ENCODE results near the gene TPX2. TPM values are rescaled to one million over a fixed set of nuclear protein-coding genes. Genes with fewer than 3 reads are reported as not detected.

The TPX2 gene
- total RNA-seq, 1 experiment from 2014 or later: 248 TPM

DNA sequence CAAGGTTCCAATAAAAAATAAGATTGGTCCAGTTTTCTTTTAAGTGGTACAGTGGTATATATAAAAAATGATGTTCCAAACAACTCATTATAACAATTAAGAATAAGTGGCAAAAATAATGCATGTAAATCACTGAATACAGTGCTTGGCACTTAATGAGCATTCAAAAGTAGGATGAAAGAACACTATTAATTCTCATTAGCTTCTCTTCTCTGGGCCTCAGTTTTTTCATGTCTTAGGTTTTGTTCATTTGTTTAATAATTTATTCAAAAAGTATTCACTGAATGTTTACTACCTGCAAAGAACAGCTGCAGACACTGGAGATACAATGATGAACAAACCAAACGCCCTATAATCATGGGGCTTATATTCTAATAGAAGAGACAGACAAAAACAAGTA lies 37.5 kb upstream of the TPX2 start:
- DNase-seq (ENCODE audit: low read depth, low spot score) (no peak), ATAC-seq (no peak)
- H3K9me3 ChIP-seq (ENCODE audit: control insufficient read depth, insufficient read depth, low read depth, low read length): no peaks in the 10 kb centered on the region
- H3K4me3 ChIP-seq (ENCODE audit: low read depth in 2 of 2, low read length in 2 of 2): no peak overlapping the region
- no peaks in the 10 kb centered on the region for H3K27me3 ChIP-seq (ENCODE audit: control insufficient read depth, insufficient read depth, low read length)
- POLR2A ChIA-PET: no interaction called here
- CTCF ChIA-PET: interaction anchor here (0.6 kb wide), 1 partner anchor 47 kb away, joined by 5 read pairs; no protein-coding TSS in a partner anchor
- TSS peak; percentile 18 for BruUV-seq (replicated peaks)
- H3K27ac ChIP-seq (ENCODE audit: low read length): no peak overlapping the region
- peaks cover 39% of the 10 kb centered on the region for H3K4me1 ChIP-seq (ENCODE audit: control insufficient read depth, insufficient read depth, low read length)
- in situ Hi-C loops (cut with HindIII; ENCODE audit: low pct_unique_long_range_greater_than_20kb, low sequenced_read_pairs): no loop called here
- TF ChIP-seq SIN3A (IDR thresholded peaks at IDR 0.05; ENCODE audit: borderline replicate concordance, insufficient read depth, low read depth, low read length) (no peak), TCF7L2 (IDR thresholded peaks at IDR 0.05; ENCODE audit: low read depth, low read length) (no peak), POLR2AphosphoS5 (IDR thresholded peaks at IDR 0.05; ENCODE audit: low read depth, low read length) (no peak)
- TF ChIP-seq, protein P1, sequence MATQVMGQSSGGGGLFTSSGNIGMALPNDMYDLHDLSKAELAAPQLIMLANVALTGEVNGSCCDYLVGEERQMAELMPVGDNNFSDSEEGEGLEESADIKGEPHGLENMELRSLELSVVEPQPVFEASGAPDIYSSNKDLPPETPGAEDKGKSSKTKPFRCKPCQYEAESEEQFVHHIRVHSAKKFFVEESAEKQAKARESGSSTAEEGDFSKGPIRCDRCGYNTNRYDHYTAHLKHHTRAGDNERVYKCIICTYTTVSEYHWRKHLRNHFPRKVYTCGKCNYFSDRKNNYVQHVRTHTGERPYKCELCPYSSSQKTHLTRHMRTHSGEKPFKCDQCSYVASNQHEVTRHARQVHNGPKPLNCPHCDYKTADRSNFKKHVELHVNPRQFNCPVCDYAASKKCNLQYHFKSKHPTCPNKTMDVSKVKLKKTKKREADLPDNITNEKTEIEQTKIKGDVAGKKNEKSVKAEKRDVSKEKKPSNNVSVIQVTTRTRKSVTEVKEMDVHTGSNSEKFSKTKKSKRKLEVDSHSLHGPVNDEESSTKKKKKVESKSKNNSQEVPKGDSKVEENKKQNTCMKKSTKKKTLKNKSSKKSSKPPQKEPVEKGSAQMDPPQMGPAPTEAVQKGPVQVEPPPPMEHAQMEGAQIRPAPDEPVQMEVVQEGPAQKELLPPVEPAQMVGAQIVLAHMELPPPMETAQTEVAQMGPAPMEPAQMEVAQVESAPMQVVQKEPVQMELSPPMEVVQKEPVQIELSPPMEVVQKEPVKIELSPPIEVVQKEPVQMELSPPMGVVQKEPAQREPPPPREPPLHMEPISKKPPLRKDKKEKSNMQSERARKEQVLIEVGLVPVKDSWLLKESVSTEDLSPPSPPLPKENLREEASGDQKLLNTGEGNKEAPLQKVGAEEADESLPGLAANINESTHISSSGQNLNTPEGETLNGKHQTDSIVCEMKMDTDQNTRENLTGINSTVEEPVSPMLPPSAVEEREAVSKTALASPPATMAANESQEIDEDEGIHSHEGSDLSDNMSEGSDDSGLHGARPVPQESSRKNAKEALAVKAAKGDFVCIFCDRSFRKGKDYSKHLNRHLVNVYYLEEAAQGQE (IDR thresholded peaks at IDR 0.05; ENCODE audit: insufficient read depth in 1 of 2, low read depth in 2 of 2, low read length in 1 of 2): no peak
- TF ChIP-seq, protein P2, sequence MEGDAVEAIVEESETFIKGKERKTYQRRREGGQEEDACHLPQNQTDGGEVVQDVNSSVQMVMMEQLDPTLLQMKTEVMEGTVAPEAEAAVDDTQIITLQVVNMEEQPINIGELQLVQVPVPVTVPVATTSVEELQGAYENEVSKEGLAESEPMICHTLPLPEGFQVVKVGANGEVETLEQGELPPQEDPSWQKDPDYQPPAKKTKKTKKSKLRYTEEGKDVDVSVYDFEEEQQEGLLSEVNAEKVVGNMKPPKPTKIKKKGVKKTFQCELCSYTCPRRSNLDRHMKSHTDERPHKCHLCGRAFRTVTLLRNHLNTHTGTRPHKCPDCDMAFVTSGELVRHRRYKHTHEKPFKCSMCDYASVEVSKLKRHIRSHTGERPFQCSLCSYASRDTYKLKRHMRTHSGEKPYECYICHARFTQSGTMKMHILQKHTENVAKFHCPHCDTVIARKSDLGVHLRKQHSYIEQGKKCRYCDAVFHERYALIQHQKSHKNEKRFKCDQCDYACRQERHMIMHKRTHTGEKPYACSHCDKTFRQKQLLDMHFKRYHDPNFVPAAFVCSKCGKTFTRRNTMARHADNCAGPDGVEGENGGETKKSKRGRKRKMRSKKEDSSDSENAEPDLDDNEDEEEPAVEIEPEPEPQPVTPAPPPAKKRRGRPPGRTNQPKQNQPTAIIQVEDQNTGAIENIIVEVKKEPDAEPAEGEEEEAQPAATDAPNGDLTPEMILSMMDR (IDR thresholded peaks at IDR 0.05): no peak
- intact Hi-C loops (cut with micrococcal nuclease; ENCODE audit: unreplicated experiment): no loop called here
- peaks cover 4% of the 10 kb centered on the region; the same call in 1 of the 2 replicates for H3K36me3 ChIP-seq (ENCODE audit: control insufficient read depth, insufficient read depth, low read length)

DNA sequence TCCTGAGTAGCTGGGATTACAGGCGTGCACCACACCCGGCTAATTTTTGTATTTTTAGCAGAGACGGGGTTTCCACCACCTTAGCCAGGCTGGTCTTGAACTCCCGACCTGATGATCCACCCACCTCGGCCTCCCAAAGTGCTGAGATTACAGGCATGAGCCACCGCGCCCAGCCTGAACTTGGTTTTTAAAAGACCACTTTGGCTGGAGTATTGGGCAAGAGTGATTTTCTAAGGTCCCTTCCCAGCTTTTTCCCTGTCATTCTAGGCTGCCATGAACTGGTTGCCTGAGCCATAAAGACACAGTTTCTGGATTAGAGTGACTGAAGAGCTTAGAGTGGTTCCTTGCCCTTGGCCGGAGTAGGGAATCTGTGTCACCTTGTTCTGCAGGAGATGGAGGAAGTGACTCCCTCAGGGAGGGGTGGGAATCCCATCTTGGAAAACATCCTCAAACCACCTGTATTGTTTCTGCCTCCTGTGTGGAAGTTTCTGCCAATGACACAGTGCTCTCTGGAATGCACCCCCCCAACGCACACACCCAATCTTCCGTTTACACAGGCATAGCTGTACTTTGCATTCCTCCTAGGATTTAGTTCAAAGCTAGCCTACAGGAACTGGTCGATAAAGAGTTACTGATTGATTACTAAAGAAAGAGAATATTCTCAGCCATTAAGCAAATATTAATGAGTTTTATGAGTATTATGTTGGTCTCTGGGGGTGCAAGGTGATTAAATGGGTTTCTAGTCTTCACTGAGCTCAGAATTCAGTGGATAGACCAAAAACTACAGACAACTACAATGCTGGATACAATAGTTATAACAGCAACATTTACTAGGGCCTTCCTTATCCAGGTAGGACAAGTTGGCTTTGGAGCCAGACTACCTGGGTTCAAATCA lies 34.6 kb upstream of the TPX2 start:
- DNase-seq (ENCODE audit: low read depth, low spot score): peak; percentile 99
- CTCF ChIA-PET: interaction anchor here (1.4 to 1.5 kb wide), 2 partner anchors 19 to 43 kb away, joined by 3 to 5 read pairs; no protein-coding TSS in a partner anchor
- no peaks in the 10 kb centered on the region for H3K9me3 ChIP-seq (ENCODE audit: control insufficient read depth, insufficient read depth, low read depth, low read length)
- peak; percentile 83 for ATAC-seq
- TF ChIP-seq SIN3A (IDR thresholded peaks at IDR 0.05; ENCODE audit: borderline replicate concordance, insufficient read depth, low read depth, low read length) (no peak), TCF7L2 (IDR thresholded peaks at IDR 0.05; ENCODE audit: low read depth, low read length) (peak; percentile 29; the same call in 1 of the 2 replicates)
- H3K4me3 ChIP-seq (ENCODE audit: low read depth in 2 of 2, low read length in 2 of 2): no peak overlapping the region
- TSS peak; percentile 18 for BruUV-seq (replicated peaks)
- H3K27ac ChIP-seq (ENCODE audit: low read length): peak overlapping the region; percentile 54
- H3K4me1 ChIP-seq (ENCODE audit: control insufficient read depth, insufficient read depth, low read length): peaks cover 40% of the 10 kb centered on the region
- intact Hi-C loops (cut with micrococcal nuclease; ENCODE audit: unreplicated experiment) (no loop called here), in situ Hi-C loops (cut with HindIII; ENCODE audit: low pct_unique_long_range_greater_than_20kb, low sequenced_read_pairs) (no loop called here)
- POLR2A ChIA-PET: interaction anchor here (0.9 kb wide), 1 partner anchor 8 kb away, joined by 4 read pairs; no protein-coding TSS in a partner anchor
- H3K27me3 ChIP-seq (ENCODE audit: control insufficient read depth, insufficient read depth, low read length): no peaks in the 10 kb centered on the region
- peaks cover 9% of the 10 kb centered on the region; the same call in 1 of the 2 replicates for H3K36me3 ChIP-seq (ENCODE audit: control insufficient read depth, insufficient read depth, low read length)

Measured in Panc1 (cell line).